Neural cell (in vitro differentiated cells): ENCODE measurements around the gene SEPTIN1. TPM values are rescaled to one million over a fixed set of nuclear protein-coding genes. Genes with fewer than 3 reads are reported as not detected.

Experiments
- H2AFZ ChIP-seq: fragments of 200-600, 300-800 bp; sonication (generic), shearing (Covaris generic); 2 replicates; pipeline ENCODE4 v1.6.0; 2014; ENCODE audit warnings: low read depth, mild to moderate bottlenecking, antibody characterized with exemption, low read length, moderate library complexity
- H3F3A ChIP-seq: fragments of 200-600 bp; shearing (Covaris generic); 2 replicates; pipeline ENCODE4 v1.6.1; 2016; ENCODE audit warnings: mild to moderate bottlenecking, moderate library complexity, mixed read lengths, antibody characterized with exemption, low read length; ENCODE audit not compliant: insufficient read depth, poor library complexity, severe bottlenecking
- H3K27ac ChIP-seq: fragments of 200-600, 300-800 bp; sonication (generic), shearing (Covaris generic); 2 replicates; pipeline ENCODE4 v1.5.1; 2014; ENCODE audit warnings: mild to moderate bottlenecking, low read length, moderate library complexity
- H3K27me3 ChIP-seq: fragments of 300-800, 200-600 bp; sonication (generic), shearing (Covaris generic); 2 replicates; pipeline ENCODE4 v1.6.0; 2014; ENCODE audit warnings: mild to moderate bottlenecking, low read depth, low read length, moderate library complexity; ENCODE audit not compliant: insufficient read depth
- H3K36me3 ChIP-seq: fragments of 300-800, 200-600 bp; sonication (generic), shearing (Covaris generic); 2 replicates; pipeline ENCODE4 v1.5.1; 2014; ENCODE audit warnings: mild to moderate bottlenecking, antibody characterized with exemption, low read length, moderate library complexity; ENCODE audit not compliant: insufficient read depth
- H3K4me2 ChIP-seq: fragments of 300-800, 200-600 bp; sonication (generic), shearing (Covaris generic); 2 replicates; pipeline ENCODE4 v1.6.0; 2014; ENCODE audit warnings: mild to moderate bottlenecking, low read length
- H3K4me3 ChIP-seq: fragments of 300-800, 200-600 bp; sonication (generic), shearing (Covaris generic); 2 replicates; pipeline ENCODE4 v1.5.1; 2014; ENCODE audit warnings: mild to moderate bottlenecking, low read length, moderate library complexity
- H3K79me2 ChIP-seq: fragments of 200-600 bp; shearing (Covaris generic); replicated peaks from 2 replicates; pipeline ENCODE4 v1.6.0; 2014; ENCODE audit warnings: mild to moderate bottlenecking, low read length, moderate library complexity; ENCODE audit not compliant: insufficient read depth
- H3K9ac ChIP-seq: fragments of 300-800, 200-600 bp; sonication (generic), shearing (Covaris generic); 2 replicates; pipeline ENCODE4 v1.6.1; 2016; ENCODE audit warnings: mild to moderate bottlenecking, low read length, mixed read lengths
- H3K9me2 ChIP-seq: fragments of 200-600 bp; shearing (Covaris generic); 2 replicates; pipeline ENCODE4 v1.6.1; 2016; ENCODE audit warnings: mild to moderate bottlenecking, low read length, mixed read lengths; ENCODE audit not compliant: insufficient read depth
- H3K9me3 ChIP-seq: fragments of 200-600, 300-800 bp; sonication (generic), shearing (Covaris generic); 2 replicates; pipeline ENCODE4 v1.6.1; 2016; ENCODE audit warnings: mild to moderate bottlenecking, mixed run types, low read length, moderate library complexity, mixed read lengths
- H4K20me1 ChIP-seq: fragments of 200-600 bp; shearing (Covaris generic); 2 replicates; pipeline ENCODE4 v1.6.1; 2016; ENCODE audit warnings: mild to moderate bottlenecking, mixed run types; ENCODE audit not compliant: insufficient read depth
- CTCF ChIP-seq: fragments of 450-650 bp; IDR thresholded peaks from 2 replicates; pipeline ENCODE4 v1.5.1; 2014; ENCODE audit warnings: antibody characterized with exemption, mild to moderate bottlenecking, moderate library complexity; ENCODE audit not compliant: poor library complexity, severe bottlenecking
- EP300 ChIP-seq: fragments of 450-650 bp; conservative IDR thresholded peaks from 2 replicates; pipeline ENCODE4 v1.6.1; 2014; ENCODE audit warnings: antibody characterized with exemption, mild to moderate bottlenecking, moderate library complexity; ENCODE audit not compliant: poor library complexity, severe bottlenecking
- MXI1 ChIP-seq: fragments of 450-650 bp; conservative IDR thresholded peaks from 2 replicates; pipeline ENCODE4 v1.6.1; 2014; ENCODE audit warnings: antibody characterized with exemption, mild to moderate bottlenecking; ENCODE audit not compliant: poor library complexity, severe bottlenecking
- POLR2AphosphoS5 ChIP-seq: IDR thresholded peaks from 2 replicates; pipeline ENCODE4 v1.6.1; 2012
- SMC3 ChIP-seq: fragments of 450-650 bp; conservative IDR thresholded peaks from 2 replicates; pipeline ENCODE4 v1.6.1; 2014; ENCODE audit warnings: antibody characterized with exemption, mild to moderate bottlenecking, moderate library complexity; ENCODE audit not compliant: poor library complexity
- polyA plus RNA-seq: library from polyadenylated mRNA; depleted of rRNA; stranded (reverse); fragments of >200 nt; gene quantifications from 2 replicates; pipeline ENCODE4 v1.2.3, GENCODE V29; 2014
- TF ChIP-seq, protein P1 (sequence below): IDR thresholded peaks from 2 replicates; pipeline ENCODE4 v1.6.1; 2012; ENCODE audit warnings: borderline replicate concordance

The SEPTIN1 gene
- polyA plus RNA-seq, 1 donor from 2014 or later: 0.38 TPM

GRCh38 chr16:30366511-30366910, 15.8 kb downstream of the SEPTIN1 start:
- Histone ChIP-seq H3K9me2 (no peaks in the 10 kb centered on the region), H2AFZ (no peak overlapping the region), H4K20me1 (peaks cover 24% of the 10 kb centered on the region), H3F3A (no peaks in the 10 kb centered on the region), H3K9ac (no peak overlapping the region), H3K27ac (no peak overlapping the region), H3K9me3 (no peaks in the 10 kb centered on the region), H3K4me3 (peak overlapping the region; percentile 97), H3K4me2 (peak overlapping the region; percentile 13), H3K79me2 (peaks cover 46% of the 10 kb centered on the region), H3K36me3 (no peaks in the 10 kb centered on the region), H3K27me3 (no peaks in the 10 kb centered on the region)
- TF ChIP-seq MXI1 (no peak), POLR2AphosphoS5 (no peak)
- TF ChIP-seq, protein P1, sequence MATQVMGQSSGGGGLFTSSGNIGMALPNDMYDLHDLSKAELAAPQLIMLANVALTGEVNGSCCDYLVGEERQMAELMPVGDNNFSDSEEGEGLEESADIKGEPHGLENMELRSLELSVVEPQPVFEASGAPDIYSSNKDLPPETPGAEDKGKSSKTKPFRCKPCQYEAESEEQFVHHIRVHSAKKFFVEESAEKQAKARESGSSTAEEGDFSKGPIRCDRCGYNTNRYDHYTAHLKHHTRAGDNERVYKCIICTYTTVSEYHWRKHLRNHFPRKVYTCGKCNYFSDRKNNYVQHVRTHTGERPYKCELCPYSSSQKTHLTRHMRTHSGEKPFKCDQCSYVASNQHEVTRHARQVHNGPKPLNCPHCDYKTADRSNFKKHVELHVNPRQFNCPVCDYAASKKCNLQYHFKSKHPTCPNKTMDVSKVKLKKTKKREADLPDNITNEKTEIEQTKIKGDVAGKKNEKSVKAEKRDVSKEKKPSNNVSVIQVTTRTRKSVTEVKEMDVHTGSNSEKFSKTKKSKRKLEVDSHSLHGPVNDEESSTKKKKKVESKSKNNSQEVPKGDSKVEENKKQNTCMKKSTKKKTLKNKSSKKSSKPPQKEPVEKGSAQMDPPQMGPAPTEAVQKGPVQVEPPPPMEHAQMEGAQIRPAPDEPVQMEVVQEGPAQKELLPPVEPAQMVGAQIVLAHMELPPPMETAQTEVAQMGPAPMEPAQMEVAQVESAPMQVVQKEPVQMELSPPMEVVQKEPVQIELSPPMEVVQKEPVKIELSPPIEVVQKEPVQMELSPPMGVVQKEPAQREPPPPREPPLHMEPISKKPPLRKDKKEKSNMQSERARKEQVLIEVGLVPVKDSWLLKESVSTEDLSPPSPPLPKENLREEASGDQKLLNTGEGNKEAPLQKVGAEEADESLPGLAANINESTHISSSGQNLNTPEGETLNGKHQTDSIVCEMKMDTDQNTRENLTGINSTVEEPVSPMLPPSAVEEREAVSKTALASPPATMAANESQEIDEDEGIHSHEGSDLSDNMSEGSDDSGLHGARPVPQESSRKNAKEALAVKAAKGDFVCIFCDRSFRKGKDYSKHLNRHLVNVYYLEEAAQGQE: no peak

- Histone ChIP-seq H2AFZ (no peak overlapping the region), H3K36me3 (no peaks in the 10 kb centered on the region), H3K9me2 (no peaks in the 10 kb centered on the region), H3K79me2 (peaks cover 50% of the 10 kb centered on the region), H3K4me3 (peak overlapping the region; percentile 30), H3K9ac (no peak overlapping the region), H4K20me1 (peaks cover 24% of the 10 kb centered on the region), H3K9me3 (no peaks in the 10 kb centered on the region), H3F3A (no peaks in the 10 kb centered on the region), H3K27me3 (no peaks in the 10 kb centered on the region), H3K27ac (no peak overlapping the region), H3K4me2 (no peak overlapping the region)
- TF ChIP-seq POLR2AphosphoS5: no peak
- TF ChIP-seq EP300: no peak
- TF ChIP-seq SMC3: no peak
- no peak for TF ChIP-seq MXI1
- TF ChIP-seq, protein P1: no peak
- TF ChIP-seq CTCF: no peak
These were observed 17.2 kb downstream of the SEPTIN1 start for GRCh38 chr16:30365200-30365599.
